HG03097 (cell line): ENCODE results near the gene YWHAH.
"Not testable (repeated sequence)": the region's sequence is repeated elsewhere in the genome, so short reads cannot be mapped to it uniquely, and the experiment has no call there.

Source experiments
- ATAC-seq: cut with Tn5 transposase; IDR thresholded peaks from one replicate; pipeline ENCODE4 v1.9.1; 2021; ENCODE audit not compliant: unreplicated experiment, low FRiP score

YWHAH gene

DNA sequence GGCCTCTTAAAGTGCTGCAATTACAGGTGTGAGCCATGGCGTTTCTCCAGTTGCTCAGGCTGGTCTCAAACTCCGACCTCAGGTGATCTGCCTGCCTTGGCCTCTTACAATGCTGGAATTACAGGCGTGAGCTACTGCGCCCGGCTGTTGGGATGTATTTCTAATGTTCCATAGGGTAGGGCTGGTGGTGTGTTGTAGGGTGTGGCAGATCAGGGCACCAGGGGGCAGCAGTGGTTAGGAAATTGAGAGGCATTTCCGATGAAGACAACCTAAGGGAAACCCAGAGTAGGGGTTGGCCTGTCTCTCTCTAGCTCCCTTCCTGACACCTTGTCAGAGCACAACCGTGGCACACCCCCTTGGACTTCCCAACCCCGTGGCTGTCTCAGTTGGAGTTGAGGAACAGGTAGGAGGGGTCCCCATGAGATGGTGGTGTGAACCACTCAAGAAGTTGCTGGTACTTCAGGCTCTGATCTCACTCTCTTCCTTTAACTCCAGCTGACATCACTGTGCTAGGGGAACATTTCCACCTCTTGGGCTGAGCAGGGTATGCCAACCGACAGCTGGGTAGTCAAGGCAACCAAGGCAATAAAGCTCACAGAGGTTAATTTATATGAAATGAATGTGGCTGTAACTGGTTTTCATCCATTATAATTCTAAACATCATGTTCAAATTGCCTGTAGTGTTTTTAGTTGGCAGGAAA lies 33.0 kb downstream of the YWHAH start:
- no peak for ATAC-seq

DNA sequence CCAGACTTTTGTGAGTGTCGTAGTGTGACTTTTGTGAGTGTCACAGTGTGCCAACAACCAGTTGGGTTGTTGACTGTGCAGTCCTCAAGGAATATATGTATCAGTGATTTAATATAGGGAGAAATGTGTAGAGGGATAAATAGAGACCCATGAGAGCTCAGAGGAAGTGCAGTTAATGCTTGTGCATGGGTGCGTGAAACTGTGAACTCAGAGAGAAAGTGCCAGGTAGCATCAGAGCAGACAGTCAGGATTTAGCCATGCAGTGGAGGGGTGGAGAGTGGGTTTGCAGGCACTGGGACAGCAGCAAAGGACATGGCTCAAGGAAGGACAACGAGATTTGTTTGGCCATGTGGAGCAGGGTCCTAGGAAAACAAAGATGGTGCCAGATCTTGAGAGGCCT lies 33.6 kb downstream of the YWHAH start:
- ATAC-seq = no peak

DNA sequence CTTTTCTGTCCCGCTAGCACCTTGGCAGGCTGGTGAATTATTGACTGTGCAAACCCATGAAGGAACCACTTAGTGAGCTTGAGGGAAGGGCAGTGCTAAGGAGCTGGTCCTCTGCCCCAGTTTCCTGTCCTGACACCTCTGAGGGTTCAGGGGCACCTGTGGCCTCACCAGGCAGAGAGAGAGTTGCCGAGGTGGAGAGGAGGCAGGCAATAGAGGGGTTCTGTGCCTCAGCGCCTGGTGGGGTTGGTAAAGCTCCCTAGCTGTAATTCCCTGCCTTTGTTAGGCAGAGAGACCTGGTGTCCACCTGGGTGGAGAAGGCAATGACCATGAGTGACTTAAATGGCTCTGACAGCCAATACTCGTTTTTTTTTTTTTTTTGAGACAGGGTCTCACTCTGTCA lies 36.3 kb downstream of the YWHAH start:
- no peak for ATAC-seq

- not testable (repeated sequence) for ATAC-seq
These were observed 37.6 kb downstream of the YWHAH start for GRCh38 chr22:31981976-31982375.

GRCh38 chr22:31983911-31984656 lies 39.7 kb downstream of the YWHAH start:
- no peak for ATAC-seq

DNA sequence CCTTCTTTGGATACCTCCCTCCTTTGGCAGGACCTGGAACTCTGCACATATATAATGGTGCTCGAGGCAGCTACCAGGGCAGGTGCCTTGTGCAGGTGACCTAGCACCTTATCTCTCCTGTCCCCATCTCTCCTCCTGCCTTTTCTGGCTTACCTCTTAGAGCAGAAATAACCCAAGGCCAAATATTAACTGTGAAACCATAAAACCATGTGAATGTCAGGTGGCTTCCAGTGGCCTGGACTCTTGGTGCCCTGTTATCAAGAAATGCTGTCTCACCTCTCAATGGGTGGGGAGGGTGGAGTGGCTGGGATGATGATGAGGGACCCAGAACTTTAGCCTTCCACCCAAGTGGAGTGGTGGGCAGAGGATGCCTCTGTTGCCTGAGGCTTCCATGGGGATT lies 42.9 kb downstream of the YWHAH start:
- ATAC-seq = no peak

DNA sequence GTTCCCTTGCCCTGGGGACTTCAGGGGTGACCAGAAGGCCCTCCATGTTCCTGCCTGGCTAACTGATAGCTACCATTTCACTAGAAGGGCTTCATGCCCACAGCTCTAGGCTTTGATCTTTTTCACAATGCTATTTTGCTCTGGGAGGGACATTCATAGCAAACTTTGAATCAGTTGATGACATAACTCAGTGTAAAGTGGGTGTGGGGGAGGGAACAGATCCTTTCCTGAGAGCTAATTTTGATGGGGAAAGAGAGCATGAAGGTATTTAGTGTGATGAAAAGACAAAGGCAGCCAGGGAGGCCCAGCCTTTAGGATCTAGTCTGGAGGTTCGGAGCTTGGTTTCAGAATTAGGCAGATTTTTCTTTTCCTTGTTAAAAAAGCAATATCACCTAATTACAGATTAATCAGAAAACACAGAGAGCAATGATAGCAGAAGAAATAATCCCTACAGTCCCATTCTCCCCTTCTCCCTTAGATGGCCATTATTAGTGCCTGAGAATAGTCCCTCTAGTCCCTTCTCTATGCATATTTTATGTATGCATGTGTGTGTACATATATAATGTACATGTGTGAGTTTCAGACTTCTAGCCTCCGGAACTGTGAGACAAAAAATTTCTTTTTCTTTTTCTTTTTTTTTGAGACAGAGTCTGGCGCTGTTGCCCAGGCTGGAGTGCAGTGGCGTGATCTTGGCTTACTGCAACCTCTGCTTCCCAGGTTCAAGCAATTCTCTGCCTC lies 46.9 kb downstream of the YWHAH start:
- ATAC-seq = no peak

- ATAC-seq = no peak
These were observed 50.7 kb downstream of the YWHAH start for GRCh38 chr22:31995046-31995445.

DNA sequence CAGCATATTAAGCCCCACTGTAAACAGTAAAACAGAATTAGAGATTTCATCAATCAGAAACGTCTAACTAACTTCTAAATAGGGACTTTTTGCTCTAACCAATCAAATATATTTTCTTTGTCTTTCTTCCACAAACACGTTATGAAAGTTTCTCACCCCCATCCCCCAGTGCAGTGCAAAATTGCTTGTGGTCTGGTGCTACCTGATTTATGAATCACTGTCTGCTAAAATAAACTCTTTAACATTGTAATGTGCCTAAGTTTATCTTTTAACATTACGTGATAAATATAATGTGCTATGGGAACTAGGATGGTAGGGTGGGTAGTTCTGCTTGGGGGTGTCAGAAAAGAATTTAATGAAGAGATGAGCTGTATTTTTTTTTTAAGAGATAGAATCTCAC lies 51.5 kb downstream of the YWHAH start:
- no peak for ATAC-seq

- no peak for ATAC-seq
These were observed 54.5 kb downstream of the YWHAH start for GRCh38 chr22:31998784-31999385.

- no peak for ATAC-seq
These were observed 55.8 kb downstream of the YWHAH start for GRCh38 chr22:32000181-32000580.

DNA sequence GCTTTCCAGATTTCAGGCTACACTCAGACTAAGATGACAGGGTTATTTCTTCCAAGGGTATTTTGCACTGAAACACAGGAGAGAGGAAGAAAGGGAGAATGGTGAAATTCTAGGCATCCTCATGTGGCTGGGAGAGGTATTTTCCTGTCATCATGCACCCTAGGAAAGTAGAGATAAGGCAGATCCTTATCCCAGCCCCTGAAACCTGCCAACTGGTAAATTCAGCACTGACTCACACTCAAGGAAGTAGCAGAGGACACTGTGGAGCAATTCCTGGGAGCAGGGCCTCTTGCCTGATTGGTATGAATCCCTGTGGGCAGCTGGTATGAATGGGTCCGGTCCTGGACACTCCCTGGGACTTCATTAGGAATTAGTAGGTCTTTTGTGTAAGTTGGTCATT lies 61.1 kb downstream of the YWHAH start:
- no peak for ATAC-seq
